IMR-90 (cell line): ENCODE results near the gene DZIP1. TPM values are rescaled to one million over a fixed set of nuclear protein-coding genes. Genes with fewer than 3 reads are reported as not detected.

Experiments
- ATAC-seq: fragments of 200-7000 bp; cut with Tn5 transposase; 2 replicates; pipeline ENCODE4 v1.9.1; 2020; ENCODE audit warnings: low read depth, mild to moderate bottlenecking, moderate library complexity
- BruUV-seq: library from RNA; stranded (reverse); fragments of 400-500 nt; replicated peaks from 2 replicates; lab custom pipeline; 2021; lab: Mats Ljungman, UMichigan
- CTCF ChIA-PET: fragments of 300-600 bp; formaldehyde crosslinking; extraction: SDS; loops from one replicate; lab custom pipeline; 2021; ENCODE audit warnings: antibody characterized with exemption; lab: Yijun Ruan, JAX
- POLR2A ChIA-PET: fragments of 300-600 bp; sonication (Branson Sonifier 250); formaldehyde crosslinking; loops from one replicate; lab custom pipeline; 2022; ENCODE audit warnings: antibody characterized with exemption; ENCODE audit not compliant: unreplicated experiment; lab: Charles Lee
- DNase-seq: peaks from one replicate; pipeline ENCODE4 v3.0.0; 2013
- H2AFZ ChIP-seq: replicated peaks from 2 replicates; pipeline ENCODE3; 2013; ENCODE audit warnings: low read length, mild to moderate bottlenecking; ENCODE audit not compliant: poor library complexity
- H2AK5ac ChIP-seq: 2 replicates; pipeline ENCODE4 v1.6.1; 2013; ENCODE audit warnings: low read depth, low read length, inconsistent platforms
- H2AK9ac ChIP-seq: replicated peaks from 2 replicates; pipeline ENCODE3; 2013; ENCODE audit warnings: mild to moderate bottlenecking, low read depth, low read length, moderate library complexity; ENCODE audit not compliant: poor library complexity
- H2BK120ac ChIP-seq: 2 replicates; pipeline ENCODE4 v1.6.1; 2013; ENCODE audit warnings: low read depth, low read length, inconsistent platforms
- H2BK15ac ChIP-seq: 3 replicates; pipeline ENCODE4 v1.6.1; 2013; ENCODE audit warnings: low read depth, low read length, inconsistent platforms
- H2BK20ac ChIP-seq: 2 replicates; pipeline ENCODE4 v1.6.1; 2013; ENCODE audit warnings: low read depth, mild to moderate bottlenecking, inconsistent platforms, low read length, moderate library complexity
- H2BK5ac ChIP-seq: 2 replicates; pipeline ENCODE4 v1.6.1; 2013; ENCODE audit warnings: mild to moderate bottlenecking, low read depth, low read length, inconsistent platforms; ENCODE audit not compliant: poor library complexity, severe bottlenecking
- H3K14ac ChIP-seq: replicated peaks from 2 replicates; pipeline ENCODE4 v1.6.1; 2013; ENCODE audit warnings: low read depth, low read length, inconsistent platforms
- H3K18ac ChIP-seq: 2 replicates; pipeline ENCODE4 v1.6.1; 2013; ENCODE audit warnings: low read depth, low read length, control low read depth
- H3K23ac ChIP-seq: 2 replicates; pipeline ENCODE4 v1.6.1; 2013; ENCODE audit warnings: low read depth, low read length, inconsistent platforms
- H3K27ac ChIP-seq: 2 replicates; pipeline ENCODE4 v1.5.1; 2013; ENCODE audit warnings: mild to moderate bottlenecking, control low read depth, low read length; ENCODE audit not compliant: insufficient read depth
- H3K27me3 ChIP-seq: 2 replicates; pipeline ENCODE4 v1.6.1; 2013; ENCODE audit warnings: low read length; ENCODE audit not compliant: control insufficient read depth, insufficient read depth
- H3K36me3 ChIP-seq: 2 replicates; pipeline ENCODE4 v1.6.1; 2013; ENCODE audit warnings: low read length, mixed read lengths; ENCODE audit not compliant: control insufficient read depth, insufficient read depth
- H3K4ac ChIP-seq: 2 replicates; pipeline ENCODE4 v1.6.1; 2013; ENCODE audit warnings: low read depth, low read length, inconsistent platforms
- H3K4me1 ChIP-seq: 2 replicates; pipeline ENCODE4 v1.6.1; 2013; ENCODE audit warnings: low read length, mixed read lengths; ENCODE audit not compliant: control insufficient read depth, insufficient read depth
- H3K4me2 ChIP-seq: 2 replicates; pipeline ENCODE4 v1.6.1; 2013; ENCODE audit warnings: low read depth, mild to moderate bottlenecking, control low read depth, low read length, moderate library complexity
- H3K4me3 ChIP-seq: 2 replicates; pipeline ENCODE4 v1.5.1; 2013; ENCODE audit warnings: low read depth, mild to moderate bottlenecking, control low read depth, low read length, moderate library complexity; ENCODE audit not compliant: insufficient read depth
- H3K56ac ChIP-seq: 2 replicates; pipeline ENCODE4 v1.6.1; 2013; ENCODE audit warnings: low read length, inconsistent platforms; ENCODE audit not compliant: insufficient read depth; ENCODE audit errors: extremely low read depth
- H3K79me1 ChIP-seq, 2 experiments: 2 replicates each; pipeline ENCODE4 v1.6.1; 2013; ENCODE audit warnings: low read length in 2 of 2, inconsistent platforms in 1 of 2, low read depth in 1 of 2
- H3K9ac ChIP-seq: 2 replicates; pipeline ENCODE4 v1.6.1; 2013; ENCODE audit warnings: low read depth, low read length, control low read depth
- H3K9me1 ChIP-seq: 2 replicates; pipeline ENCODE4 v1.6.1; 2013; ENCODE audit warnings: low read length, inconsistent platforms; ENCODE audit not compliant: insufficient read depth
- H3K9me3 ChIP-seq: 2 replicates; pipeline ENCODE4 v1.6.1; 2013; ENCODE audit warnings: low read length; ENCODE audit not compliant: control insufficient read depth, insufficient read depth
- H4K20me1 ChIP-seq: 2 replicates; pipeline ENCODE4 v1.6.1; 2013; ENCODE audit warnings: low read length, inconsistent platforms; ENCODE audit not compliant: insufficient read depth
- H4K5ac ChIP-seq: 2 replicates; pipeline ENCODE4 v1.6.1; 2013; ENCODE audit warnings: mild to moderate bottlenecking, low read depth, low read length, control low read depth
- H4K8ac ChIP-seq, 2 experiments: 2 replicates each; pipeline ENCODE4 v1.6.1; 2013; ENCODE audit warnings: low read depth in 2 of 2, low read length in 2 of 2, control low read depth in 1 of 2, inconsistent platforms in 1 of 2
- H4K91ac ChIP-seq: 2 replicates; pipeline ENCODE4 v1.6.1; 2013; ENCODE audit warnings: low read depth, low read length, inconsistent platforms; ENCODE audit not compliant: insufficient read depth
- BHLHE40 ChIP-seq: fragments of 150-350 bp; IDR thresholded peaks from 2 replicates; pipeline ENCODE4 v1.6.1; 2016; ENCODE audit warnings: mild to moderate bottlenecking, low read depth, low read length
- CEBPB ChIP-seq: IDR thresholded peaks from 2 replicates; pipeline ENCODE4 v1.6.1; 2012; ENCODE audit warnings: low read depth, low read length, improper control_type of control experiment
- CHD1 ChIP-seq: IDR thresholded peaks from 2 replicates; pipeline ENCODE4 v1.6.1; 2012; ENCODE audit warnings: low read depth, low read length, improper control_type of control experiment
- CTCF ChIP-seq: conservative IDR thresholded peaks from 2 replicates; pipeline ENCODE4 v1.5.1; 2012; ENCODE audit warnings: mild to moderate bottlenecking, low read depth, low read length, improper control_type of control experiment
- FOS ChIP-seq: fragments of 150-350 bp; IDR thresholded peaks from 2 replicates; pipeline ENCODE4 v1.6.1; 2016; ENCODE audit warnings: low read depth, low read length
- MAFK ChIP-seq: IDR thresholded peaks from 2 replicates; pipeline ENCODE4 v1.6.1; 2012; ENCODE audit warnings: low read depth, low read length, improper control_type of control experiment
- MAZ ChIP-seq: IDR thresholded peaks from 2 replicates; pipeline ENCODE4 v1.6.1; 2012; ENCODE audit warnings: low read depth, mild to moderate bottlenecking, low read length, improper control_type of control experiment, moderate library complexity, borderline replicate concordance
- MXI1 ChIP-seq: IDR thresholded peaks from 2 replicates; pipeline ENCODE4 v1.6.1; 2012; ENCODE audit warnings: low read depth, mild to moderate bottlenecking, low read length, moderate library complexity, borderline replicate concordance
- NFE2L2 ChIP-seq: fragments of 150-350 bp; IDR thresholded peaks from 2 replicates; pipeline ENCODE4 v1.6.1; 2016; ENCODE audit warnings: low read depth, mild to moderate bottlenecking, low read length
- POLR2A ChIP-seq: IDR thresholded peaks from 2 replicates; pipeline ENCODE4 v1.6.1; 2012; ENCODE audit warnings: mild to moderate bottlenecking, low read depth, low read length
- RAD21 ChIP-seq: IDR thresholded peaks from 2 replicates; pipeline ENCODE4 v1.6.1; 2012; ENCODE audit warnings: low read length, improper control_type of control experiment
- RCOR1 ChIP-seq: IDR thresholded peaks from 2 replicates; pipeline ENCODE4 v1.6.1; 2012; ENCODE audit warnings: mild to moderate bottlenecking, low read length, improper control_type of control experiment; ENCODE audit not compliant: insufficient replicate concordance
- RFX5 ChIP-seq: IDR thresholded peaks from 2 replicates; pipeline ENCODE4 v1.8.0; 2012; ENCODE audit warnings: low read depth, mild to moderate bottlenecking, low read length, moderate library complexity
- SMC3 ChIP-seq: fragments of 150-350 bp; IDR thresholded peaks from 2 replicates; pipeline ENCODE4 v1.6.1; 2016; ENCODE audit warnings: low read depth, mild to moderate bottlenecking, antibody characterized with exemption, low read length, moderate library complexity
- WGBS, 2 experiments: methylation state at CpG; one replicate each; pipeline versions ENCODE4 v1.1.5 to v1.1.7; 2013; ENCODE audit warnings: missing lambda C conversion rate in 2 of 2; ENCODE audit not compliant: insufficient read length in 1 of 2; ENCODE audit errors: extremely low coverage in 2 of 2; 5-methylcytosine and 5-hydroxymethylcytosine counted together
- dilution Hi-C: fragments of 300-500 bp; cut with HindIII; formaldehyde crosslinking; loops from one replicate; pipeline ENCODE4 v1.14.3; 2018; ENCODE audit warnings: low sequenced_read_pairs; ENCODE audit not compliant: unreplicated experiment
- in situ Hi-C: fragments of 300-500 bp; cut with MboI; formaldehyde crosslinking; loops from 3 replicates; pipeline ENCODE4 v1.14.3; 2019; ENCODE audit warnings: low sequenced_read_pairs, inconsistent platforms, mixed read lengths
- intact Hi-C: fragments of 100-400 bp; cut with micrococcal nuclease; formaldehyde crosslinking; loops from 2 replicates; pipeline ENCODE4 v1.10.0; 2022
- polyA plus RNA-seq, 3 experiments: library from polyadenylated mRNA; depleted of rRNA; stranded (reverse); fragments of >200 nt; gene quantifications; 2 replicates each; pipeline ENCODE4 v1.2.3, GENCODE V29; 2012; ENCODE audit warnings: low replicate concordance in 1 of 3
- total RNA-seq: library from RNA; depleted of rRNA; stranded (reverse); fragments of >200 nt; gene quantifications from 2 replicates; pipeline ENCODE4 v1.2.3, GENCODE V29; 2012
- TF ChIP-seq, protein P1 (sequence below): fragments of 150-350 bp; IDR thresholded peaks from 2 replicates; pipeline ENCODE4 v1.6.1; 2017; ENCODE audit warnings: mild to moderate bottlenecking, antibody characterized with exemption, low read length, low read depth
- TF ChIP-seq, protein P2 (sequence below): fragments of 150-350 bp; IDR thresholded peaks from 2 replicates; pipeline ENCODE4 v1.6.1; 2016; ENCODE audit warnings: low read depth, mild to moderate bottlenecking, low read length, moderate library complexity, borderline replicate concordance

DZIP1 gene
- total and polyA plus RNA-seq, 2 of the 4 experiments (the other 2 are of a cell fraction), result 12.2 to 15.9 TPM

DNA sequence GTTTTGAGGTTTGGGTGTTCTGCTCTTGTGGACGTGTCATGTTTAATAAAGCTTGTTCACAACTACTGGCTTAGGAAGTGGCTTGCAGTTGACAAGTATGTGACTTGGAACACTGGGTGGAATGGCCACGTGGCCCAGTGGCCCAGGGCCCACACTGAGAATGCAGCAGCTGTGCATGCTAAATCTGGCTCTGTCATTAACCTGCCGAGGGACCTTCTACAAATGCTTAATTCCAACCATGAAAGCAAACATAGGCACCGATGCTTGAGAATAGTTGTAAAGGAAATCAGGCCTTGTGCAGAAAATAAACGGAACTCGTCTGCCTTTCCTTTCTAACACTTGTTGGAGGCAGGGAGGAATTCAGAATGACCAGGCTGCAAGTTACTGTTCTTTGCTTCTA is 103.6 kb downstream of the DZIP1 start:
- Histone ChIP-seq H3K9ac (no peak overlapping the region), H3K4me3 (no peak overlapping the region), H3K4me1 (no peaks in the 10 kb centered on the region), H2BK15ac (no peak overlapping the region), H3K9me3 (no peaks in the 10 kb centered on the region), H2BK20ac (no peak overlapping the region), H3K23ac (no peak overlapping the region), H3K9me1 (no peaks in the 10 kb centered on the region), H3K56ac (no peak overlapping the region), H2AK5ac (no peak overlapping the region), H3K79me1 (no peaks in the 10 kb centered on the region), H4K20me1 (no peaks in the 10 kb centered on the region), H3K4me2 (no peak overlapping the region), H2AK9ac (no peak overlapping the region), H3K18ac (no peak overlapping the region), H4K91ac (no peak overlapping the region), H3K27ac (no peak overlapping the region), H4K5ac (no peak overlapping the region), H4K8ac (no peak overlapping the region), H2AFZ (peak overlapping the region; percentile 52), H3K4ac (no peak overlapping the region), H3K36me3 (no peaks in the 10 kb centered on the region), H2BK120ac (no peak overlapping the region), H2BK5ac (no peak overlapping the region), H3K14ac (no peak overlapping the region), H3K27me3 (peaks cover 17% of the 10 kb centered on the region)
- no TSS peak for BruUV-seq
- no peak for DNase-seq
- POLR2A ChIA-PET, result no interaction called here
- in situ Hi-C loops (no loop called here), intact Hi-C loops (no loop called here), dilution Hi-C loops (no loop called here)
- CTCF ChIA-PET, result interaction anchor here (1.4 kb wide), 1 partner anchor 22 kb away, joined by 4 read pairs; no protein-coding TSS in a partner anchor
- no peak for ATAC-seq
- TF ChIP-seq NFE2L2, result no peak
- TF ChIP-seq SMC3, result no peak
- TF ChIP-seq RCOR1, result no peak
- no peak for TF ChIP-seq RFX5
- no peak for TF ChIP-seq POLR2A
- no peak for TF ChIP-seq MAZ
- TF ChIP-seq CEBPB, result no peak
- no peak for TF ChIP-seq CHD1
- TF ChIP-seq MXI1, result no peak
- TF ChIP-seq, protein P1, sequence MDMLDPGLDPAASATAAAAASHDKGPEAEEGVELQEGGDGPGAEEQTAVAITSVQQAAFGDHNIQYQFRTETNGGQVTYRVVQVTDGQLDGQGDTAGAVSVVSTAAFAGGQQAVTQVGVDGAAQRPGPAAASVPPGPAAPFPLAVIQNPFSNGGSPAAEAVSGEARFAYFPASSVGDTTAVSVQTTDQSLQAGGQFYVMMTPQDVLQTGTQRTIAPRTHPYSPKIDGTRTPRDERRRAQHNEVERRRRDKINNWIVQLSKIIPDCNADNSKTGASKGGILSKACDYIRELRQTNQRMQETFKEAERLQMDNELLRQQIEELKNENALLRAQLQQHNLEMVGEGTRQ, result no peak
- TF ChIP-seq RAD21, result no peak
- TF ChIP-seq BHLHE40, result no peak
- TF ChIP-seq, protein P2, sequence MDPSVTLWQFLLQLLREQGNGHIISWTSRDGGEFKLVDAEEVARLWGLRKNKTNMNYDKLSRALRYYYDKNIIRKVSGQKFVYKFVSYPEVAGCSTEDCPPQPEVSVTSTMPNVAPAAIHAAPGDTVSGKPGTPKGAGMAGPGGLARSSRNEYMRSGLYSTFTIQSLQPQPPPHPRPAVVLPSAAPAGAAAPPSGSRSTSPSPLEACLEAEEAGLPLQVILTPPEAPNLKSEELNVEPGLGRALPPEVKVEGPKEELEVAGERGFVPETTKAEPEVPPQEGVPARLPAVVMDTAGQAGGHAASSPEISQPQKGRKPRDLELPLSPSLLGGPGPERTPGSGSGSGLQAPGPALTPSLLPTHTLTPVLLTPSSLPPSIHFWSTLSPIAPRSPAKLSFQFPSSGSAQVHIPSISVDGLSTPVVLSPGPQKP, result no peak
- no peak for TF ChIP-seq FOS
- TF ChIP-seq CTCF, result no peak
- no peak for TF ChIP-seq MAFK
- no CpG with 5 or more reads among the region's 6 CpGs for WGBS, 2 experiments
